ENCODE data around the gene AKAP12.

DNA sequence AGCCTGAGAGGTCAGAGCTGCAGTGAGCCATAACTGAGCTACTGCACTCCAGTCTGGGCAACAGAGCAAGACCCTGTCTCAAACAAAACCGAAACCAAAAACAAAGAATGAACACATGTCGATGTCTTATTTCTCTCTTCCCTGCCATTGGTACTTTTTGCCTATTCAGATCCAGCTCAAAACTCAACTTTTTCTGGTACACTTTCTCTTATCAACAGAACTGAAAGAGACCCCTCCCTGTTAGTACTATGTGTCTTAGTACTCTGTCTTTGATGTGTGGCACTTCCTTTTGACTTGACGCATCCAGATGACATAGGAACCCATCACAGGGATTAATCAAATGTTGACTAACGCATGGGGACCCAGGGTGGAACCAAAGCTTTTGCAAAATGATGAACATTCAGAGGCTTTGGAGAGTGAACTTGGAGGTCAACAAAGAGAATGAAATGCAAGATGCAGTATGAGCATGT lies 44.8 kb downstream of the AKAP12 start:
- no peak for TF ChIP-seq CTCF (IDR thresholded peaks at IDR 0.05)
- no peak for TF ChIP-seq POLR2A (IDR thresholded peaks at IDR 0.05)
